Keratinocyte (primary cell): ENCODE results near the gene MAP1S.

Source experiments
- CTCF ChIP-seq, 3 experiments: IDR thresholded peaks in 1 of 3; conservative IDR thresholded peaks in 1 of 3; optimal IDR thresholded peaks in 1 of 3; 2 replicates in 2 of 3; 3 replicates in 1 of 3; pipeline versions ENCODE3 to v1.5.1; 2011; ENCODE audit warnings: low read length in 3 of 3, mild to moderate bottlenecking in 3 of 3, moderate library complexity in 2 of 3, control low read depth in 1 of 3, inconsistent platforms in 1 of 3; ENCODE audit not compliant: insufficient read depth in 2 of 3; ENCODE audit errors: extremely low read depth in 1 of 3
- EZH2 ChIP-seq: IDR thresholded peaks from one replicate; pipeline ENCODE4 v1.6.1; 2012; ENCODE audit warnings: inconsistent platforms, mild to moderate bottlenecking, low read length, moderate library complexity

- TF ChIP-seq CTCF (optimal IDR thresholded peaks at IDR 0.05 in 1 of 3, IDR thresholded peaks at IDR 0.05 in 1 of 3, conservative IDR thresholded peaks at IDR 0.05 in 1 of 3; ENCODE audit: extremely low read depth in 1 of 3, insufficient read depth in 2 of 3, low read length in 3 of 3) = no peak
- no peak for TF ChIP-seq EZH2
These were observed 7.9 kb downstream of the MAP1S start for GRCh38 chr19:17726964-17727773.
